DND-41 (cell line): ENCODE results near the gene STX10.

Source experiments
- ATAC-seq: fragments of 200-7000 bp; cut with Tn5 transposase; 3 replicates; pipeline ENCODE4 v1.9.1; 2021; ENCODE audit warnings: low read depth; ENCODE audit not compliant: insufficient read depth
- DNase-seq: peaks from one replicate; pipeline ENCODE4 v3.0.0-alpha.2; 2020
- H2AFZ ChIP-seq: 2 replicates; pipeline ENCODE4 v1.6.0; 2012; ENCODE audit warnings: low read depth, low read length
- H3K27ac ChIP-seq: 2 replicates; pipeline ENCODE4 v1.5.1; 2012; ENCODE audit warnings: low read length, inconsistent platforms
- H3K27me3 ChIP-seq: fragments of 200-600 bp; sonication (generic); 2 replicates; pipeline ENCODE4 v1.6.0; 2012; ENCODE audit warnings: low read length, mild to moderate bottlenecking, inconsistent platforms; ENCODE audit not compliant: insufficient read depth, poor library complexity
- H3K36me3 ChIP-seq: 2 replicates; pipeline ENCODE4 v1.5.1; 2012; ENCODE audit warnings: low read length, inconsistent platforms; ENCODE audit not compliant: insufficient read depth
- H3K4me1 ChIP-seq: 2 replicates; pipeline ENCODE4 v1.5.1; 2012; ENCODE audit warnings: mild to moderate bottlenecking, low read length; ENCODE audit not compliant: insufficient read depth
- H3K4me2 ChIP-seq: 2 replicates; pipeline ENCODE4 v1.6.0; 2012; ENCODE audit warnings: mild to moderate bottlenecking, moderate library complexity, low read length, inconsistent platforms; ENCODE audit not compliant: insufficient read depth
- H3K4me3 ChIP-seq, 2 experiments: fragments of 200-600 bp in 1 of 2; shearing (Covaris generic) in 1 of 2; 2 replicates each; pipeline ENCODE4 v1.5.1; 2012 to 2016; ENCODE audit warnings: inconsistent platforms in 2 of 2, low read length in 2 of 2, mild to moderate bottlenecking in 2 of 2, low read depth in 1 of 2, moderate library complexity in 1 of 2
- H3K79me2 ChIP-seq: 2 replicates; pipeline ENCODE4 v1.6.0; 2012; ENCODE audit warnings: low read length, inconsistent platforms; ENCODE audit not compliant: insufficient read depth
- H3K9ac ChIP-seq: 2 replicates; pipeline ENCODE4 v1.6.0; 2012; ENCODE audit warnings: low read depth, mild to moderate bottlenecking, inconsistent platforms, low read length, moderate library complexity
- H3K9me3 ChIP-seq: 2 replicates; pipeline ENCODE4 v1.5.1; 2012; ENCODE audit warnings: low read length, moderate library complexity, mild to moderate bottlenecking, inconsistent platforms; ENCODE audit not compliant: insufficient read depth, severe bottlenecking
- H4K20me1 ChIP-seq: 2 replicates; pipeline ENCODE4 v1.6.0; 2012; ENCODE audit warnings: low read length; ENCODE audit not compliant: insufficient read depth
- EZH2 ChIP-seq: IDR thresholded peaks from 3 replicates; pipeline ENCODE4 v1.6.1; 2012; ENCODE audit warnings: borderline replicate concordance, low read depth, mild to moderate bottlenecking, moderate library complexity, low read length, inconsistent platforms; ENCODE audit not compliant: severe bottlenecking
- TF ChIP-seq, protein P1 (sequence below): IDR thresholded peaks from 2 replicates; pipeline ENCODE4 v1.5.1; 2012; ENCODE audit warnings: borderline replicate concordance, low read length, moderate library complexity, mild to moderate bottlenecking; ENCODE audit not compliant: poor library complexity, severe bottlenecking; ENCODE audit errors: extremely low read depth

STX10 gene

DNA sequence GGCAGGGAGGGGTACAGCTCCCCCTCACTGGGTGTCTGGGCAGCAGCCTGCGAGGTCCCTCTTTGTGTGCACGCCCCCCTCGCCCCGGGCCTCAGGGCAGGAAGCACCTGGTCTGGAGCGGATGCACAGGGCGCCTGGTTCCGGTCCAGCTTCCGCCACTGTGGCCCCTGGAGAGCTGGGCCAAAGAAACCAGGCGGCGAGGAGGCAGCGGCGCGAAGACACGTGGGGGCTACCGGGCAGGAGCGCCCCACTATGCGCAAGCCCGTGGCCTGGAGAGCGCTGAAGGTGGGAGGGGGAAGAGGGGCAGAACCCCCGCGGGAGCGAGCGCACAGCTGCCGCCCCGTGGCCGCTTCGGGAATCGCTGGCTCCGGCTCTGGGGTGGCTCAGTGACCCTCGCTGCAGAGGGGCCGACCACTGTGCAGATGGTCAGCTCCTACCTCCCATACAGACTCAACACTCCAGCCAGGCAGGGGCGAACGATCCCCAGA is 45.8 kb downstream of the STX10 start:
- no peak overlapping the region for H3K9ac ChIP-seq
- H3K4me3 ChIP-seq: no peak overlapping the region
- H3K27ac ChIP-seq: no peak overlapping the region
- H3K9me3 ChIP-seq: no peaks in the 10 kb centered on the region
- no peak overlapping the region for H3K4me2 ChIP-seq
- no peaks in the 10 kb centered on the region for H4K20me1 ChIP-seq
- DNase-seq (peak; percentile 53), ATAC-seq (peak; percentile 35; the same call in 2 of the 3 replicates)
- H3K27me3 ChIP-seq: peaks cover 9% of the 10 kb centered on the region
- no peak for TF ChIP-seq EZH2
- TF ChIP-seq, protein P1, sequence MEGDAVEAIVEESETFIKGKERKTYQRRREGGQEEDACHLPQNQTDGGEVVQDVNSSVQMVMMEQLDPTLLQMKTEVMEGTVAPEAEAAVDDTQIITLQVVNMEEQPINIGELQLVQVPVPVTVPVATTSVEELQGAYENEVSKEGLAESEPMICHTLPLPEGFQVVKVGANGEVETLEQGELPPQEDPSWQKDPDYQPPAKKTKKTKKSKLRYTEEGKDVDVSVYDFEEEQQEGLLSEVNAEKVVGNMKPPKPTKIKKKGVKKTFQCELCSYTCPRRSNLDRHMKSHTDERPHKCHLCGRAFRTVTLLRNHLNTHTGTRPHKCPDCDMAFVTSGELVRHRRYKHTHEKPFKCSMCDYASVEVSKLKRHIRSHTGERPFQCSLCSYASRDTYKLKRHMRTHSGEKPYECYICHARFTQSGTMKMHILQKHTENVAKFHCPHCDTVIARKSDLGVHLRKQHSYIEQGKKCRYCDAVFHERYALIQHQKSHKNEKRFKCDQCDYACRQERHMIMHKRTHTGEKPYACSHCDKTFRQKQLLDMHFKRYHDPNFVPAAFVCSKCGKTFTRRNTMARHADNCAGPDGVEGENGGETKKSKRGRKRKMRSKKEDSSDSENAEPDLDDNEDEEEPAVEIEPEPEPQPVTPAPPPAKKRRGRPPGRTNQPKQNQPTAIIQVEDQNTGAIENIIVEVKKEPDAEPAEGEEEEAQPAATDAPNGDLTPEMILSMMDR: peak; percentile 66
- H3K36me3 ChIP-seq: peaks cover 12% of the 10 kb centered on the region
- H3K79me2 ChIP-seq: no peaks in the 10 kb centered on the region
- no peak overlapping the region for H2AFZ ChIP-seq
- peaks cover 25% of the 10 kb centered on the region for H3K4me1 ChIP-seq

DNA sequence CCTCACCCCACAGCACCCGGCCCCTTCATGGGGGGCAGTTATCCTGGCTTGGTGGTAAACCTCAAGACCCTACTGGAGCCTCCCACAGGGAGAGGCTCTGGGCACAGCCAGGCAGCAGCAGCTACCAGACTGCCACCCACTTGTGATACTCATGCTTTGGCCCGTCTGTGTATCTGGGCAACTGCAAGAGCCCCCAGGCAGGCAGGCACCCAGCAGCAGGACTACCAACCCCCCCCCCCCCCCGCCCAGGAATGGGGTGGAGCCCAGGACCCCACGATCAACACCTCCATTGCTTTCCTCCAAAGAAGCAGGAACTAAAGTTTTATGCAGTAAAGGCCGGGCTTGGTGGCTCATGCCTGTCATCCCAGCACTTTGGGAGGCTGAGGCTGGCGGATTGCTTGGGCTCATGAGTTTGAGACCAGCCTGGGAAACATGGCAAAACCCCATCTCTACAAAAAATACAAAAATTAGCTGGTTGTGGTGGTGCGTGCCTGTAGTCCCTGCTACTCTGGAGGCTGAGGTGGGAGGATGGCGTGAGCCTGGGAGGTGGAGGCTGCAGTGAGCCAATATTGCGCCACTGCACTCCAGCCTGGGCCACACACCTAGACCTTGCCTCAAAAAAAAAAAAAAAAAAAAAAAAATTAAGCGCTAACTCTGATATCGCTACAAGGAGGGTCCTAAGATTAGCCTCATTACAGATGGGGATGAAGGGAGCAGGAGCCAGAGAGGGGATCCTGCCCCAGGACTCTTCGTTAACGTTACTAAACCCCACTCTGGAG is 46.4 kb downstream of the STX10 start:
- no peaks in the 10 kb centered on the region for H3K79me2 ChIP-seq
- DNase-seq (no peak), ATAC-seq (no peak; the same call in 2 of the 3 replicates)
- H3K9me3 ChIP-seq: no peaks in the 10 kb centered on the region
- no peak for TF ChIP-seq EZH2
- TF ChIP-seq, protein P1: no peak
- no peak overlapping the region for H3K4me3 ChIP-seq
- peaks cover 9% of the 10 kb centered on the region for H3K27me3 ChIP-seq
- no peak overlapping the region for H2AFZ ChIP-seq
- no peak overlapping the region for H3K27ac ChIP-seq
- no peak overlapping the region for H3K4me2 ChIP-seq
- peaks cover 6% of the 10 kb centered on the region for H3K36me3 ChIP-seq
- no peaks in the 10 kb centered on the region for H4K20me1 ChIP-seq
- H3K9ac ChIP-seq: no peak overlapping the region
- H3K4me1 ChIP-seq: peaks cover 31% of the 10 kb centered on the region

DNA sequence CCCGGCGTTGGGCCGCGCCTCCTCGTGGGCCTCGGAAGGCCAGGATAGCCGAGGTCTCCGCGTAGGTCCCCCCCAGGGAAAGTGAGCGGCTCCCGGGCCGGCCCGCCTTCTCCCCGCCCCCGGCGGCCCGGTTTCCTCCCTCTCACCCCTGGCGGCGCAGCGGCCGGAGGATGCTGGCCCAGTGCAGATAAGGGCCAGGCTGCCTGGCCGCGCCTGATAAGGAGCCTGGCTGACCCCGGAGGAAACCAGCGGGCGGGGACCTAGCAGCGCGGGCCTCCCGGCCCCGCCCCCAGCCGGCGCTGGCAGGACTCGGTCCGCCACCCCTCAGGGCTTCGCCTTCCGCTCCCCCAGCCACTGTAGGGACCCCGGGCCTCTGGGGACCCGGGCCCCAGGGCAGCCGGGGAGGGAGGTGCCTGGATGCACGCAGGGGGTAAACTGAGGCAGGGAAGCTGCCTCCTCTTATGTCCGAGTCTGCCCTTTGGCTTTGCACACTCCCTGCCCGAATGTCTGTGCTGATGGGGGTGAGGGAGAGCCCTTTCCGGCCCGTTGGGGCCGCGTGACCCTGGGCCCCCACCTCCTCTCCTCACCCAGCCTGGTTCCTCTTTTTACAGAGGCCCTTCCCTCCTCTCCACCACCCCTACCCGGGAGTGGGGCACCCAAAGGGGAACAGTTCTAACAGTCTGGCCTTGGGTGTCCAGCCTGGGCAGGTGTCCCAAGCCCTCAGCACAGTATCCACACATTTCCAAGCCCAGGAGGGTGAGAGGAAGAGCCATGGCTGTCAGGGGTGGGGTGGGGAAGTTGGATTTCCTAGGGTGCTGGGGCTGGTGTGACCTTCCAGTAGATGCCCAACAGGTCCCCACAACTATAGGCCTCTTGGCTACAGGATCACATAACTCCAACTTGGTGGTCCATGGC is 47.3 kb downstream of the STX10 start, which contains the start of gene LYL1:
Gene LYL1, minus strand, starts transcription at position 193 of the 915 bp plus-strand sequence. CDS start 1,687 bp downstream, outside the sequence.
- ATAC-seq: no peak
- H3K36me3 ChIP-seq: peaks cover 6% of the 10 kb centered on the region
- H3K4me1 ChIP-seq: peaks cover 36% of the 10 kb centered on the region
- peaks cover 9% of the 10 kb centered on the region for H3K27me3 ChIP-seq
- no peak for DNase-seq
- peak within 1 kb of the TSS in 1 of 2 experiments; percentile 48; a peak in 2 of 4 replicates for H3K4me3 ChIP-seq
- no peaks in the 10 kb centered on the region for H3K79me2 ChIP-seq
- peak; percentile 53 for TF ChIP-seq EZH2
- TF ChIP-seq, protein P1: no peak
- no peak within 1 kb of the TSS for H3K27ac ChIP-seq
- H3K4me2 ChIP-seq: peak within 1 kb of the TSS; percentile 55
- H2AFZ ChIP-seq: peak within 1 kb of the TSS; percentile 30; the same call in 1 of the 2 replicates
- peak within 1 kb of the TSS; percentile 44; the same call in 1 of the 2 replicates for H3K9ac ChIP-seq
- no peaks in the 10 kb centered on the region for H4K20me1 ChIP-seq
- H3K9me3 ChIP-seq: no peaks in the 10 kb centered on the region
